ENCODE results near the gene ZNF423. TPM values are rescaled to one million over a fixed set of nuclear protein-coding genes. Genes with fewer than 3 reads are reported as not detected.

The ZNF423 gene
- total RNA-seq, 3 donors from 2014 or later: 0.03 TPM; not detected in 2

DNA sequence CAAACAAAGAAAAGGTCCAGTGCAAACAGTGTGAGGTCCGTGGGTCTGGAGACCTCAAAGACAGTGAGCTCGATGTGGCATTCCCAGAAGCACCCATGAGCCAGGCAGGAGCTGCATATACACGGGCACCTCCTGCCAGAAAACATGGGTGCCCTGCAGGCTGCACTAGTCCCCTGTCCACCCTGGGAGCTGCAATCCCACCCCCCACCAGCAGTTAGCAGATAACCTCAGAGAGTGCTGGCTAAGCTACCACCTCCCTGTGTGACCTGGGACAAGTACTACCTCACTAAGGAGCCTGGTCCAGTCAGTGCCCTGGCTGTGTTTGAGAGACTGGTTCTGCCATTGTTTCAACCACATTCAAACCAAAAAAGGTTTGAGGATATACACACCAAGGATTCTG lies 135.7 kb downstream of the ZNF423 start:
- no peaks in the 10 kb centered on the region for H3K4me1 Mint-ChIP-seq (ENCODE audit: low read depth)
- H3K4me3 Mint-ChIP-seq: no peak overlapping the region
- no peak for DNase-seq
- peaks cover under 1% of the 10 kb centered on the region for H3K27me3 Mint-ChIP-seq (ENCODE audit: low read depth)
- no peaks in the 10 kb centered on the region for H3K36me3 Mint-ChIP-seq (ENCODE audit: insufficient read depth)
- H3K9me3 Mint-ChIP-seq: no peaks in the 10 kb centered on the region
- no peak for ATAC-seq

DNA sequence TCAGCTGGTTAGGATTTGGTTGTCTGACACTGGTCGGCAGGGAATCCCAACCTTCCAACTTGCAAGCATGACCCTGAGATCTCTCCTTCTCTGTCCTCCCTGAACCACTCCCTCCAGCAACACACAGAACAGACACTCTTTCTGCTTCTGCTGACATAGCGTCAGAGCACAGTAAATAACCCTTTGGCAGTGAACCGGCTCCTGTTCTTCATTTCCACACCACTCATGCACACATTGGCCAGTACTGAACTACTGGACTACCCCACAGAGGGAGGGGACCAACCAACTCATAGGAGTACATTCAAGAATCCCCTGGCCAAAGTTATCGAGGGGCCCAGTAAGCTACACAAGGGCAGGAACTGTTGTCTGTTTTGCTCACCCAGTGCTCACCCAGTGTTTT lies 138.2 kb downstream of the ZNF423 start:
- Mint-ChIP-seq H3K4me3 (no peak overlapping the region), H3K27me3 (ENCODE audit: low read depth) (no peaks in the 10 kb centered on the region), H3K36me3 (ENCODE audit: insufficient read depth) (no peaks in the 10 kb centered on the region), H3K9me3 (no peaks in the 10 kb centered on the region), H3K4me1 (ENCODE audit: low read depth) (no peaks in the 10 kb centered on the region)
- DNase-seq (no peak), ATAC-seq (no peak)

DNA sequence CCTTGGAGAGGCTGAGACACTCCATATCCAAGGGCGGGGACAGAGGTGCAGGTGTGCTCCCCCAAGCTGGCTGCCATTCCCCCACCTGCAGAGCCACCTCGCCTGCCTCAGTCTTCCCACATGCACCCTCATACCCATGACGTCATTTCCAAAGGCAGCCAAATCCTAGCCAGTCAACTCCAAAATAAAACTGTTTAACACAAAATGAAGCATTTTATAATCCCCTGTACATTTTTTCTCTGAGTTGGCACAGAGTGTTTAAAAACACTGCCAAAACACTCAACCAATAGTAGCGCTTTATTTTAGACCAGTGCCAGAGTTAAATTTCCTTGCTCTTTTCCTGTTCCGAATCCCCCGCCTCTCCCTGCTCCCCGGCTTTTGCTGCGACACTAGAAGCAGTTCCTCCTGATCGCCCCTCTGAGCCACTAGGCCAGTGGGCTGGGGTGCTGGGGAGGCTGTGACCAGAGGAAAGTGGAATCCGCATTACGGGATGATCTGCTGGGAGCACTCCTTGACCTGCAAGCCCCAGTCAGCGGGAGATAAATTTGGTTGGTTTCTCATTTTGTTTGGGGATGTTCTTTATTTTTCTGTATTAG lies 139.5 kb downstream of the ZNF423 start:
- Mint-ChIP-seq H3K9me3 (no peaks in the 10 kb centered on the region), H3K27me3 (ENCODE audit: low read depth) (no peaks in the 10 kb centered on the region), H3K4me1 (ENCODE audit: low read depth) (no peaks in the 10 kb centered on the region), H3K4me3 (no peak overlapping the region), H3K36me3 (ENCODE audit: insufficient read depth) (no peaks in the 10 kb centered on the region)
- DNase-seq: no peak
- ATAC-seq: no peak

DNA sequence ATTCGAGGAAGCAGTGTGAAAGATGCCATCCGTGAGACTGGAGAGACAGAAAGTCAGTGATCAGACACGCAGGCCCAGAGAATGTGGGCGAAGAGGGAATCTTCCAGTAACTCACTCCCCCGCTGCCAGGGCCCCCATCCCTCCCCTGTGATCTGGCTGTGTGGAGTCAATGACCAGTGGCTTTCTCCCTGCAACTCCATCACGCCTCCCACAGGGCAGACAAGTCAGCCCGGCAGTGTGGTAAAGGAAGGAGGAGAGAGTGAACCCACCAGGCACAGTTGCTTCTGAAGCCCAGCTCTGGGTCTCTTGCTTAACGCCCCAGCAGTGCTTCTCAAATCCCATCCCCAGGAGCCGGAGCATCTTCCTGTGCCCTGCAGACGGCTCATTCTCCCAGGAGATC lies 142.1 kb downstream of the ZNF423 start:
- Mint-ChIP-seq H3K4me3 (no peak overlapping the region), H3K4me1 (ENCODE audit: low read depth) (no peaks in the 10 kb centered on the region), H3K27me3 (ENCODE audit: low read depth) (no peaks in the 10 kb centered on the region), H3K9me3 (no peaks in the 10 kb centered on the region), H3K36me3 (ENCODE audit: insufficient read depth) (no peaks in the 10 kb centered on the region)
- ATAC-seq (no peak), DNase-seq (no peak)

DNA sequence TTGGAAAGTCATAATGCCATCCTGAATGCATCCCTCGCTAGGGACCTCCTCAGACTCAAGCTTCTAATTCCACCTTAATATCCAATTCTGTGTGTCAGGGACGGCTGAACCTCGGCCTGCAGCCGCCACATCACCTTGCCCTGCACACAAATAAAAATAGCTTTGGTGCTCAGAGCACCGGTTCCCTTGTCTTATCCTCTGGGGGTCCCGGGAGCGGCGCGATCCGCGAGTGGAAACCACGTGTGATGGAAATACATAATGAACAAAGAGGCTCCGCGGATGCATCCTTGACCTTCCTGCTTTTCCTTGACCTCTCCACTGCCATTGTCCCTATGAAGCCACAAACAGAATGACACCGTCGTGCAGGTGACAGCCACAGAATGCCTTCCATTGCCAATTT lies 143.4 kb downstream of the ZNF423 start:
- H3K27me3 Mint-ChIP-seq (ENCODE audit: low read depth): peaks cover 3% of the 10 kb centered on the region
- no peaks in the 10 kb centered on the region for H3K36me3 Mint-ChIP-seq (ENCODE audit: insufficient read depth)
- no peaks in the 10 kb centered on the region for H3K9me3 Mint-ChIP-seq
- DNase-seq (no peak), ATAC-seq (no peak)
- H3K4me3 Mint-ChIP-seq: no peak overlapping the region
- H3K4me1 Mint-ChIP-seq (ENCODE audit: low read depth): no peaks in the 10 kb centered on the region

DNA sequence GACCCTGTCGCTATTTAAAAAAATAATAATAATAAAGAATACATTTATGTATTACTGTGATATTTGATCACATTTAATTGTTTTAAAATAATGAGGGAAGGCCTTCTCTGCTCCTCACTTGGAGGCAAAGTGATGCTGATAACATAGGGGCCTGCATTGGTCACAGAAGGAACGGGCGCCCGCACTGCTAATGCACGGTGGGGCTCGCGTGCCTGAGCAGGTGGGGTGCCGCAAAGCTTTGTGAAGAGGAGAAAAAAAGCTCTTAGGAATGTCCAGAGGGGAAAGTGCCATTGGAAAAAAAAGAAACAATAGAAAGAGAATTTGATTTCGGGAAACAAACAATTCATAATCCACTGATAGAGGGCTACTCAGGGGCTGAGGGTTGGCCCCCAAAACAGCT lies 143.8 kb downstream of the ZNF423 start:
- ATAC-seq (no peak), DNase-seq (no peak)
- Mint-ChIP-seq H3K27me3 (ENCODE audit: low read depth) (peaks cover 3% of the 10 kb centered on the region), H3K36me3 (ENCODE audit: insufficient read depth) (no peaks in the 10 kb centered on the region), H3K4me1 (ENCODE audit: low read depth) (no peaks in the 10 kb centered on the region), H3K9me3 (no peaks in the 10 kb centered on the region), H3K4me3 (no peak overlapping the region)

DNA sequence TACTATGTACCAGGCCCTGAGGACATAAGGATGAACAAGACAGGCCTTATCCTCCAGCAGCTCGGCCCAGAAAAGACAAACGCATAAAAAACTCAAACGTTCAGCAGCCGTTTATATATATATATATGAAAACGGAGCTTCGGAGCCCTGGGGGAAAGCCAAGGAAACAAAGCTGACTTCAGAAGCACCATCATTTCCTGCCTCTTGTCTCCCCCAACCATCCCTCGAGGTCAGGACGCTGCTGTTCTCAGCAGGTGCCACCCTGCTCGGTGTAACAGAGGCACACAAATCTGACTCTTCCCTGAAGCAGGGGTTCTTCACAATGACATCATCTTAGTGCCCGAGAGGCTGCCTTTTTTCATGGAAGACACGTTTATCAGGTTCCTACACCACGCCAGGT lies 146.9 kb downstream of the ZNF423 start:
- peaks cover 3% of the 10 kb centered on the region for H3K27me3 Mint-ChIP-seq (ENCODE audit: low read depth)
- no peak overlapping the region for H3K4me3 Mint-ChIP-seq
- ATAC-seq: no peak
- H3K9me3 Mint-ChIP-seq: no peaks in the 10 kb centered on the region
- no peak for DNase-seq
- no peaks in the 10 kb centered on the region for H3K4me1 Mint-ChIP-seq (ENCODE audit: low read depth)
- H3K36me3 Mint-ChIP-seq (ENCODE audit: insufficient read depth): no peaks in the 10 kb centered on the region

DNA sequence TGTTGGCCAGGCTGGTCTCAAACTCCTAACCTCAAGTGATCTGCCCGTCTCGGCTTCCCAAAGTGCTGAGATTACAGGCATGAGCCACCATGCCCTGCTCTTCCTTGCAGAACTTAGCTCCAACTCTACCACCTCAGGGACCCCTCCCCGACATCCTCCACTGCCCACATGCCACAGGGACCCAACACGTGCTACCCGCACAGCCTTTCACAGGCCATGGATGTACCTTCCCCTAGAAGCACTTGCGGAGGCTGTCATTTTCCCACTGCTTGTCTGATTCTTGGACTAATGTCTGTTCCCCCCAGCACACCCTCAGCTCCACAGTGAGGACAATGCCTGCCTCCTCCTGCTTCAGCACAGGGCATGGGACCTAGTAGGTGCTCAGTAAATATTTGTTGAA lies 147.4 kb downstream of the ZNF423 start:
- Mint-ChIP-seq H3K9me3 (no peaks in the 10 kb centered on the region), H3K27me3 (ENCODE audit: low read depth) (peaks cover 3% of the 10 kb centered on the region), H3K36me3 (ENCODE audit: insufficient read depth) (no peaks in the 10 kb centered on the region), H3K4me3 (no peak overlapping the region), H3K4me1 (ENCODE audit: low read depth) (no peaks in the 10 kb centered on the region)
- no peak for ATAC-seq
- no peak for DNase-seq

DNA sequence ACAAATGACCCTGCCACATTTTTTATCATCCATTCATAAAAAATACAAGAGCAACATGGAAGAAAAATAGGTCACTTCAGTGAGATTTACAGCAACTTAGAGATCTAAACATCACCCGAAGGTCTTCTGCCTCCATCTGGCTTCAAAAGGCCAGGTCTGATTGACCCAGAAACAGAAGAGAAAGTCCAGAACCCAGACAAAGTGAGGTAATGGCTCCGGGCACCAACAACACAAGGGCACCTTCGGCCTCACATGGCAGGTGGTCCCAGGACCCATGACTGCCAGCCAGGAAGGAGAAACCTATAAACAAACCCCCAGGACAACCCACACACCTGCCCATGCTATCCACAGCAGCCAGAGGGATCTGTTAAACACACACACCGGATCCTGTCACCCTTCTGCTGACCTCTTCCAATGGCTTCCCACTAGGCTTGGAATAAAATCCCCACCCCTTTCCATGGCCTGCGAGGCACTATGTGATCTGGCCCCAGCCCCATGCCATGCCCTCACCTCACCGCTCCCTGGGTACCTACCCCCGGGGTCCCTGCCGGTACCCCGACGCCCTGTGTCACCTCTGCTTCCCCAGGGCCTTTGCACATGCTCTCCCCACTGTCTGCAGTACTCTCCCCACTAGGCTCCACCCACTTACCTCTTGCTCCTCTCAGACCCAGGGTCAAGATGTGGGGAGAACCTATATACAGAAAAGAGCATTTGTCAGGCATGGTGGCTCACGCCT lies 149.1 kb downstream of the ZNF423 start:
- Mint-ChIP-seq H3K36me3 (ENCODE audit: insufficient read depth) (no peaks in the 10 kb centered on the region), H3K4me1 (ENCODE audit: low read depth) (no peaks in the 10 kb centered on the region), H3K4me3 (no peak overlapping the region), H3K9me3 (no peaks in the 10 kb centered on the region), H3K27me3 (ENCODE audit: low read depth) (peaks cover 3% of the 10 kb centered on the region)
- ATAC-seq (no peak), DNase-seq (no peak)

DNA sequence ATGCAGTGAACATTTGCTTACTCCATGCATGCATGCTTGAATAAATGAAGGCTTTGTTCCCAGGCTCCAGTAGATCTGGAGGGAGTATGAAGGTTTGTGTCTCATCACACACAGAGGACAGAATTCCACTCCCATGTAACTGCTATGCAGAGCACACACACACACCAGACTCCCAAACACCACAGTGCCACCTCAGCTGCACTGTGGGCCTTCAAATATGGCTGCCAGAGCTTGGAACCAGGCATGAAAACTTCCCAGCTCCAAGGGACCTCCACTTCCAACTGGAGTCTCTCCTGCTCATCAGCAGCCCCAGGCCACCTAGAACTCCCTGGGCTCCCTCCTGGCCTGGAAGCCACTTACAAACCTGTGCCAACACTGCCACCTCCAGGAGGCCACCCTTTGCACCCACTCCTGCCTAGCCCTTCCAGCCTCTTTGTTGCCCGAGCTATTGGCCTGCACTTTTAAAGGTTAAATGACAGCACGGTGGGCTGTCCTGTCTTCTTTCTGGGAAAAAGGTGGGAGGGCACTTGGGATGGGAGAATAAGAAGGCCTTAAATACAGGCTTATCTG lies 151.2 kb downstream of the ZNF423 start:
- H3K4me1 Mint-ChIP-seq (ENCODE audit: low read depth): no peaks in the 10 kb centered on the region

DNA sequence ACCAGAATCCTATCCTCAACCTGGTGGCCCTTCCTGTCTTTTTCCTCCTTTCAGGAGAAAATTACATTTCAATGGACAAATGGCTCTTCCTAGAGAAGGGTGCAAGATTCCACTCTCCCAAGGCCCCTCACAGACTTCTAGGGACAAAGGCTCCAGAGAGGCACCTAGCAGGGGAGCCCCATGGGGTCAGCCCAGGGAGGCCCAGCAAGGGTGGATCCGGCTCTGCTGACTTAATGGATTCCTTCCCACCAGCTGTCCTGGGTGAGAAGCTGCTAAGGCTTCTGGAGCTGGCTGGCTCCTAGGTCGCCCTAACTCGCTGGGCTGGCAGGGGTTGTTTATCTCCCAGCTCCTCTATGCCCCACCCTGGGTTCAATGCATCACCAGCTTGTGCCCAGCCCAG lies 152.4 kb downstream of the ZNF423 start:
- H3K36me3 Mint-ChIP-seq (ENCODE audit: insufficient read depth): no peaks in the 10 kb centered on the region
- H3K4me3 Mint-ChIP-seq: no peak overlapping the region
- no peak for DNase-seq
- no peak for ATAC-seq
- peaks cover 10% of the 10 kb centered on the region for H3K27me3 Mint-ChIP-seq (ENCODE audit: low read depth)
- no peaks in the 10 kb centered on the region for H3K4me1 Mint-ChIP-seq (ENCODE audit: low read depth)
- no peaks in the 10 kb centered on the region for H3K9me3 Mint-ChIP-seq

More for the DNA sequence above, 151.2 kb downstream of the ZNF423 start:
- Mint-ChIP-seq H3K27me3 (ENCODE audit: low read depth) (peaks cover 5% of the 10 kb centered on the region), H3K4me3 (no peak overlapping the region), H3K36me3 (ENCODE audit: insufficient read depth) (no peaks in the 10 kb centered on the region), H3K9me3 (no peaks in the 10 kb centered on the region)
- no peak for DNase-seq
- ATAC-seq: no peak

DNA sequence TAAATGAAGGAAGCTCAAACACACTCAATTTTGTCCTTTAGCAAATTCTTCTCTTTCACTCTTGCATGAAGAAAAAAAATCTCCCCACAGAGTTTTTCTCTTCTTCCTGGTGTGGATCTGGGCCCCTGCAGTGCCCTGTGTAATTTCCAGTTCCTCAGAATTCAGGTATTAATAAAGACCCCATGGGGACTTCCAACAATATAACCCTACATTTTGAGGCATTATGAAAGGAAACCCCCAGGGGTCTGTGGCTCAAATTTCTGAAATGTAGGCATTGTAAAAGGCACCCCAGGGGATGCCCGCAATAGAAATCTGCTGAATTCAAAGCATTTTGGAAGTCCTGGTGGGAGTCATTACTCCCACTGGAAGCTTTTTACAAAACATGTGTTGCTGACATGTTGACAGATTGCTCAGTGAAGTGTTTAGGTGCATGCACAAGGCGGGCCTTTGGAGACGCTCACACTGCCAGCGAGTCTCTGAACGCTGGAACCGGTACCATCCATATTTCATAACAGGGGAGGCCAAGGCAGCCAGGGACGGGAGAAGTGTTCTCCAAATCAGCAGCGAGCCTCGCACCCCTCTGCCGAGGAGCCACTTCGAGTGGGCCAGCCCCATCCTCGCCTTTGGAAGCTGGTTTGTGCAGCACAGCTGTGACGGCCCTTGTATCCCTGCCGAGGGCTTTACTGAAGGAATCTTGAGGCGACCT lies 154.0 kb downstream of the ZNF423 start:
- no peaks in the 10 kb centered on the region for H3K36me3 Mint-ChIP-seq (ENCODE audit: insufficient read depth)
- H3K4me1 Mint-ChIP-seq (ENCODE audit: low read depth): no peaks in the 10 kb centered on the region
- H3K9me3 Mint-ChIP-seq: no peaks in the 10 kb centered on the region
- ATAC-seq (no peak), DNase-seq (no peak)
- H3K27me3 Mint-ChIP-seq (ENCODE audit: low read depth): peaks cover 21% of the 10 kb centered on the region
- no peak overlapping the region for H3K4me3 Mint-ChIP-seq

DNA sequence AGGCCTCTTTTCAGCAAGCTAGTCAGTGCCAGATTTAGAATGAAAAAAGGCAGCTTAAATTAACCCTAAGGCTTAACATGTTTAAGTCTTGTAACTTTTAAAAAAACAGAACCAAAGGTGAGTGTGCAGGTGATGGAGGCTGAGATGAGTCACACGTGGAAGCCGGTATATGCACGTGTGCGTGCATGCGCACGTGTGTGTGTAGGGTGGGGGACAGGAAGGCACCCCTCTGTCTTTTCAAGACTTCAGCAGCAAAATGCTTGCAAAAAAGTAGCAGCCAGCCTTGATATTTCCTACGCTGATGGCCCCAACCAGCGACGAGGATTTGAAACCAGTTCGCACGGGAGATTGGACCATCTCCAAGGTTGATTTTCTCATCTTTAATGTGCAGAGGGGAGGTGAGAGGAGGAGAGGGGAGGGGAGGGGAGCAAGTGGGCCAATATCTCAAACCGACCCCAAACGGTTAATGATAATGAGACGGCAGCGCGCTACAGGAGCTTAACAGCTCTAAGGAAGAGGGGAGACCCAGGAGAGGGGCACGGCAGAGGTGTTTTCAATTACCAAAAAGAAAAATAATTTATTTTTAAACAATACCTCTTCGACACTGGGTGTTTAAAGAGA lies 154.7 kb downstream of the ZNF423 start:
- DNase-seq (no peak), ATAC-seq (no peak)
- Mint-ChIP-seq H3K4me1 (ENCODE audit: low read depth) (no peaks in the 10 kb centered on the region), H3K4me3 (no peak overlapping the region), H3K9me3 (no peaks in the 10 kb centered on the region), H3K27me3 (ENCODE audit: low read depth) (peaks cover 22% of the 10 kb centered on the region), H3K36me3 (ENCODE audit: insufficient read depth) (no peaks in the 10 kb centered on the region)

DNA sequence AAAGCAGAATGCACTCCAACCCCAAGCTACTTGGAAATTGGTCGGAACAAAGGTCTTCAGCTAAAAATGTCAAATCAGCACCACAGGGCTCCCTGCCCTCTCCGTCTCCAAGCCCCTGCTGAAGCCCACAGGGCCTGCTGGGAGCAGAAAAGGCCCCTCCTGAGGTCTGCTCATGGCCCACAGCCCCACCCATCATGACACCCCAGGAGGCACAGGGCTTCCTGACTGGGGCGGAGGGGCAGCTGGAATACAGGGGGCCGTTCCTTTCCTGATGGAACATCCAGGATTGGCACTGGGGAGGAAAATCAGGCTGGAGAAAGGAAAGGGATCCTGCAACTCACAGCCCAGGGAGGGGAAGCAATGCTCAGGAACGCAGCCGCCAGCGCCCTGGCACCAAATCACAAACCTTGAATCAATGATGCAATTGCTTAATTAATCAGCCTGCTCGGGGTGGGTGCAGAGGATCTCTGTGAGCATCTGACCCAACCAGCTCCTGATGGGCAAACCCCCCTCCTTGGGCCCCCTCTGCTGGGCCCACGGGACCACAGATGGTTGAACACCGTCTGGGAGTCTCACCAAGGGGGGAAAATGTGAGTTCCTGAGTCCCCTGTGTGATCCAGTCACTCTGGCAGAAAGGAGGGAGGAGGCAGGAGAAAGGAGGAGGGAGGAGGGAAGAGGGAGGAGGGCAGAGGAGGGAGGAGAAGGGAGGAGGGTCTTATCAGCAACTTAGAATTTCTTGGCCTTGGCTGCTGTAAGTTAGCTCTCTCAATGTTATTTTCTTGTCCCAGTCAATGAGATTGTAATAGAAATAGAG lies 155.5 kb downstream of the ZNF423 start:
- Mint-ChIP-seq H3K4me3 (no peak overlapping the region), H3K27me3 (ENCODE audit: low read depth) (peaks cover 25% of the 10 kb centered on the region), H3K36me3 (ENCODE audit: insufficient read depth) (no peaks in the 10 kb centered on the region), H3K4me1 (ENCODE audit: low read depth) (no peaks in the 10 kb centered on the region), H3K9me3 (no peaks in the 10 kb centered on the region)
- ATAC-seq (no peak), DNase-seq (no peak)
